Common myeloid progenitor, CD34-positive (primary cell): Measurements from ENCODE around the gene PRSS27.

Source experiments
- CTCF ChIA-PET: fragments of 350-600 bp; sonication (Branson Sonifier 250); formaldehyde crosslinking; loops from one replicate; lab custom pipeline; 2021; ENCODE audit warnings: antibody characterized with exemption; lab: Charles Lee
- POLR2A ChIA-PET: fragments of 350-600 bp; sonication (Branson Sonifier 250); formaldehyde crosslinking; loops from one replicate; lab custom pipeline; 2021; ENCODE audit warnings: antibody characterized with exemption; lab: Charles Lee
- DNase-seq, 3 donors: peaks; one replicate each; pipeline versions ENCODE4 v3.0.0 to v3.0.0-alpha.2; 2013
- H3K27ac ChIP-seq, 2 experiments: 1 replicate in 1 of 2; 2 replicates in 1 of 2; pipeline ENCODE4 v1.7.0; 2013; ENCODE audit warnings: inconsistent platforms in 2 of 2, low read length in 2 of 2, mild to moderate bottlenecking in 2 of 2, low read depth in 1 of 2, moderate library complexity in 1 of 2; ENCODE audit not compliant: severe bottlenecking in 2 of 2, insufficient read depth in 1 of 2, poor library complexity in 1 of 2
- H3K27me3 ChIP-seq, 5 experiments: replicated peaks in 2 of 5; 1 replicate in 3 of 5; 2 replicates in 2 of 5; pipeline versions ENCODE4 v1.6.1 to v1.7.0; 2013; ENCODE audit warnings: low read length in 4 of 5, mild to moderate bottlenecking in 2 of 5, moderate library complexity in 2 of 5, inconsistent platforms in 1 of 5; ENCODE audit not compliant: insufficient read depth in 5 of 5, control insufficient read depth in 4 of 5
- H3K36me3 ChIP-seq, 4 experiments: 1 replicate in 2 of 4; 2 replicates in 2 of 4; pipeline versions ENCODE4 v1.6.1 to v1.7.0; 2013; ENCODE audit warnings: low read length in 3 of 4, control low read depth in 1 of 4, mild to moderate bottlenecking in 1 of 4; ENCODE audit not compliant: control insufficient read depth in 4 of 4, insufficient read depth in 4 of 4
- H3K4me1 ChIP-seq, 4 experiments: 1 replicate in 3 of 4; 2 replicates in 1 of 4; pipeline versions ENCODE4 v1.6.1 to v1.7.1; 2013; ENCODE audit warnings: low read length in 3 of 4, mild to moderate bottlenecking in 3 of 4, control low read depth in 1 of 4, inconsistent platforms in 1 of 4, moderate library complexity in 1 of 4; ENCODE audit not compliant: control insufficient read depth in 4 of 4, insufficient read depth in 4 of 4; ENCODE audit errors: control extremely low read depth in 1 of 4
- H3K4me3 ChIP-seq, 7 experiments: 1 replicate in 4 of 7; 2 replicates in 3 of 7; pipeline versions ENCODE4 v1.5.1 to v1.7.0; 2013; ENCODE audit warnings: mild to moderate bottlenecking in 7 of 7, low read length in 6 of 7, moderate library complexity in 6 of 7, inconsistent platforms in 2 of 7, low read depth in 2 of 7, control low read depth in 1 of 7; ENCODE audit not compliant: insufficient read depth in 4 of 7, control insufficient read depth in 1 of 7; ENCODE audit errors: extremely low read depth in 1 of 7
- H3K9me3 ChIP-seq, 5 experiments: 1 replicate in 4 of 5; 2 replicates in 1 of 5; pipeline versions ENCODE4 v1.6.1 to v1.7.1; 2013; ENCODE audit warnings: low read length in 4 of 5, mild to moderate bottlenecking in 2 of 5, inconsistent platforms in 1 of 5, low read depth in 1 of 5, moderate library complexity in 1 of 5; ENCODE audit not compliant: control insufficient read depth in 4 of 5, insufficient read depth in 2 of 5; ENCODE audit errors: control extremely low read depth in 1 of 5
- WGBS: methylation state at CpG from one replicate; pipeline ENCODE4 v1.1.5; 2013; ENCODE audit not compliant: insufficient coverage; 5-methylcytosine and 5-hydroxymethylcytosine counted together

The PRSS27 gene

GRCh38 chr16:2739625-2740430 lies 19.8 kb upstream of the PRSS27 start:
- Histone ChIP-seq H3K36me3 (no peaks in the 10 kb centered on the region), H3K27me3 (no peaks in the 10 kb centered on the region), H3K9me3 (no peaks in the 10 kb centered on the region), H3K27ac (no peak overlapping the region), H3K4me3 (no peak overlapping the region), H3K4me1 (no peaks in the 10 kb centered on the region)
- WGBS: 96% methylated on average over 6 of the region's 8 CpGs
- ChIA-PET POLR2A (interaction anchor here (0.6 kb wide), 1 partner anchor 20 kb away, joined by 3 read pairs; the partner anchor contains the start of gene PRSS27), CTCF (interaction anchor here (1.2 kb wide), 1 partner anchor 17 kb away, joined by 3 read pairs; no protein-coding TSS in a partner anchor)
- no peak for DNase-seq

GRCh38 chr16:2738615-2739014 lies 18.6 kb upstream of the PRSS27 start:
- H3K36me3 ChIP-seq: no peaks in the 10 kb centered on the region
- no peaks in the 10 kb centered on the region for H3K9me3 ChIP-seq
- H3K4me1 ChIP-seq: no peaks in the 10 kb centered on the region
- CTCF ChIA-PET: no interaction called here
- no peaks in the 10 kb centered on the region for H3K27me3 ChIP-seq
- no peak for DNase-seq
- no peak overlapping the region for H3K27ac ChIP-seq
- H3K4me3 ChIP-seq: no peak overlapping the region
- POLR2A ChIA-PET: no interaction called here
- WGBS: 90% methylated on average over 2 of the region's 5 CpGs

- CTCF ChIA-PET: no interaction called here
- WGBS: 86% methylated on average over 6 of the region's 7 CpGs
- H3K36me3 ChIP-seq: no peaks in the 10 kb centered on the region
- no peak overlapping the region for H3K4me3 ChIP-seq
- POLR2A ChIA-PET: no interaction called here
- no peaks in the 10 kb centered on the region for H3K4me1 ChIP-seq
- no peaks in the 10 kb centered on the region for H3K9me3 ChIP-seq
- no peak overlapping the region for H3K27ac ChIP-seq
- no peaks in the 10 kb centered on the region for H3K27me3 ChIP-seq
- DNase-seq: no peak
These were observed 17.9 kb upstream of the PRSS27 start for GRCh38 chr16:2737895-2738418.

GRCh38 chr16:2737238-2737605 lies 17.2 kb upstream of the PRSS27 start:
- no peak for DNase-seq
- Histone ChIP-seq H3K27me3 (no peaks in the 10 kb centered on the region), H3K27ac (no peak overlapping the region), H3K36me3 (no peaks in the 10 kb centered on the region), H3K4me1 (no peaks in the 10 kb centered on the region), H3K4me3 (no peak overlapping the region), H3K9me3 (no peaks in the 10 kb centered on the region)
- ChIA-PET POLR2A (interaction anchor here (0.6 kb wide), 1 partner anchor 12 kb away, joined by 3 read pairs; no protein-coding TSS in a partner anchor), CTCF (no interaction called here)
- 100% methylated on average over 4 of the region's 5 CpGs for WGBS

GRCh38 chr16:2736476-2737237 lies 16.6 kb upstream of the PRSS27 start:
- Histone ChIP-seq H3K9me3 (no peaks in the 10 kb centered on the region), H3K4me3 (no peak overlapping the region), H3K4me1 (no peaks in the 10 kb centered on the region), H3K36me3 (no peaks in the 10 kb centered on the region), H3K27me3 (no peaks in the 10 kb centered on the region), H3K27ac (no peak overlapping the region)
- ChIA-PET CTCF (no interaction called here), POLR2A (interaction anchor here (0.6 kb wide), 1 partner anchor 12 kb away, joined by 3 read pairs; no protein-coding TSS in a partner anchor)
- 97% methylated on average over 11 of the region's 11 CpGs for WGBS
- DNase-seq: no peak

- H3K9me3 ChIP-seq: no peaks in the 10 kb centered on the region
- no peaks in the 10 kb centered on the region for H3K36me3 ChIP-seq
- peak in 2 of 3 donors; percentile 28 to 33 for DNase-seq
- no peak overlapping the region for H3K27ac ChIP-seq
- peaks cover 0 to 2% (median 0%) of the 10 kb centered on the region in 5 experiments for H3K27me3 ChIP-seq
- CTCF ChIA-PET: no interaction called here
- POLR2A ChIA-PET: no interaction called here
- 85% methylated on average over 9 of the region's 10 CpGs for WGBS
- no peak overlapping the region for H3K4me3 ChIP-seq
- H3K4me1 ChIP-seq: no peaks in the 10 kb centered on the region
These were observed 15.0 kb upstream of the PRSS27 start for GRCh38 chr16:2734844-2735515.
